Glutamatergic neuron (in vitro differentiated cells): ENCODE measurements around the gene RDX. TPM values are rescaled to one million over a fixed set of nuclear protein-coding genes. Genes with fewer than 3 reads are reported as not detected.

Experiments
- DNase-seq: peaks from one replicate; pipeline ENCODE4 v3.0.0; 2022
- H3K27ac Mint-ChIP-seq: one replicate; pipeline ENCODE4 v1.8.0; 2020; ENCODE audit warnings: mild to moderate bottlenecking, mixed read lengths, inconsistent platforms; ENCODE audit not compliant: unreplicated experiment
- H3K27me3 Mint-ChIP-seq: one replicate; pipeline ENCODE4 v1.8.0; 2020; ENCODE audit warnings: mild to moderate bottlenecking, moderate library complexity, mixed read lengths, inconsistent platforms; ENCODE audit not compliant: unreplicated experiment
- H3K36me3 Mint-ChIP-seq: one replicate; pipeline ENCODE4 v1.8.0; 2020; ENCODE audit warnings: mild to moderate bottlenecking, mixed read lengths, inconsistent platforms; ENCODE audit not compliant: unreplicated experiment
- H3K4me1 Mint-ChIP-seq: one replicate; pipeline ENCODE4 v1.8.0; 2020; ENCODE audit warnings: mild to moderate bottlenecking, low read depth, mixed read lengths, inconsistent platforms; ENCODE audit not compliant: unreplicated experiment
- H3K4me3 Mint-ChIP-seq: one replicate; pipeline ENCODE4 v1.8.0; 2020; ENCODE audit warnings: mild to moderate bottlenecking, mixed read lengths, inconsistent platforms; ENCODE audit not compliant: unreplicated experiment
- H3K9me3 Mint-ChIP-seq: one replicate; pipeline ENCODE4 v1.8.0; 2020; ENCODE audit warnings: mild to moderate bottlenecking, moderate library complexity, mixed read lengths, inconsistent platforms; ENCODE audit not compliant: unreplicated experiment
- long read RNA-seq: library from polyadenylated mRNA; unstranded; transcript quantifications from one replicate; pipeline ENCODE4 v2.0.0, GENCODE V29; 2020; ENCODE audit not compliant: unreplicated experiment
- total RNA-seq: library from RNA; stranded (reverse); fragmentation: NEBNext Ultra II Directional; extraction: Animal tissue kit (Norgen Biotek cat#: 25700); gene quantifications from one replicate; pipeline ENCODE4 v1.2.1, GENCODE V29; 2021; ENCODE audit not compliant: unreplicated experiment
- TF ChIP-seq, protein P1 (sequence below): fragments of 200-600 bp; sonication (generic); IDR thresholded peaks from one replicate; pipeline ENCODE4 v1.5.0; 2021; ENCODE audit not compliant: partially characterized antibody, unreplicated experiment

Gene RDX
- 71.7 TPM for total RNA-seq
- long read RNA-seq, partial matches to known transcripts = 10 of 13 reads
- long read RNA-seq, other reads (novel, unspliced or antisense) = 3 of 13 reads

GRCh38 chr11:110296226-110297075 is at the start of gene RDX:
TSS of gene RDX (minus strand) at chr11:110296614. CDS start at chr11:110279692, 16,922 bp downstream.
- Mint-ChIP-seq H3K9me3 (peaks cover 5% of the 10 kb centered on the region), H3K4me1 (peaks cover 6% of the 10 kb centered on the region), H3K36me3 (no peaks in the 10 kb centered on the region), H3K27ac (peak within 1 kb of the TSS; percentile 77), H3K4me3 (peak within 1 kb of the TSS; percentile 92), H3K27me3 (no peaks in the 10 kb centered on the region)
- peak; percentile 78 for DNase-seq
- TF ChIP-seq, protein P1, sequence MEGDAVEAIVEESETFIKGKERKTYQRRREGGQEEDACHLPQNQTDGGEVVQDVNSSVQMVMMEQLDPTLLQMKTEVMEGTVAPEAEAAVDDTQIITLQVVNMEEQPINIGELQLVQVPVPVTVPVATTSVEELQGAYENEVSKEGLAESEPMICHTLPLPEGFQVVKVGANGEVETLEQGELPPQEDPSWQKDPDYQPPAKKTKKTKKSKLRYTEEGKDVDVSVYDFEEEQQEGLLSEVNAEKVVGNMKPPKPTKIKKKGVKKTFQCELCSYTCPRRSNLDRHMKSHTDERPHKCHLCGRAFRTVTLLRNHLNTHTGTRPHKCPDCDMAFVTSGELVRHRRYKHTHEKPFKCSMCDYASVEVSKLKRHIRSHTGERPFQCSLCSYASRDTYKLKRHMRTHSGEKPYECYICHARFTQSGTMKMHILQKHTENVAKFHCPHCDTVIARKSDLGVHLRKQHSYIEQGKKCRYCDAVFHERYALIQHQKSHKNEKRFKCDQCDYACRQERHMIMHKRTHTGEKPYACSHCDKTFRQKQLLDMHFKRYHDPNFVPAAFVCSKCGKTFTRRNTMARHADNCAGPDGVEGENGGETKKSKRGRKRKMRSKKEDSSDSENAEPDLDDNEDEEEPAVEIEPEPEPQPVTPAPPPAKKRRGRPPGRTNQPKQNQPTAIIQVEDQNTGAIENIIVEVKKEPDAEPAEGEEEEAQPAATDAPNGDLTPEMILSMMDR = no peak

DNA sequence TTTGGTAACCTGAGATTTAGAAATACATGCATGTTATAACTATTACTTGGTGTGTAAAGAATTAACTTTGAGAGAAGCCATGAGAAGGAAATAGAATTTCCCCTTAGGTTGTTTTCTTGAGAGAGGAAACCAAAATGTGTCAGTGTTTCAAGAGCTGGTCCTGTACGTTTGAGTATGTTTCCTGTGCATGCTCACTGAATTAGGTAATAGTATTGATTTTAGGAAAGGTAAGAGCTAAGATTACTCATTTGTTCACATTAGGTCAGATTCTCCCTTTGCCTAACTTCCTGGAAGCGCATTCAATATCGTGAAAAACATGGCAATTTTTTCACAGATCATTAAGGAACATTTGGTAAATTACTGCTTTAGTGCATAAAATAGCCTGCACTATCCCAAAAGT is 49.3 kb upstream of the RDX start:
- no peak overlapping the region for H3K27ac Mint-ChIP-seq
- H3K9me3 Mint-ChIP-seq = no peaks in the 10 kb centered on the region
- DNase-seq = no peak
- H3K27me3 Mint-ChIP-seq = no peaks in the 10 kb centered on the region
- H3K4me1 Mint-ChIP-seq = no peaks in the 10 kb centered on the region
- H3K4me3 Mint-ChIP-seq = no peak overlapping the region
- H3K36me3 Mint-ChIP-seq = no peaks in the 10 kb centered on the region
- TF ChIP-seq, protein P1 = no peak

DNA sequence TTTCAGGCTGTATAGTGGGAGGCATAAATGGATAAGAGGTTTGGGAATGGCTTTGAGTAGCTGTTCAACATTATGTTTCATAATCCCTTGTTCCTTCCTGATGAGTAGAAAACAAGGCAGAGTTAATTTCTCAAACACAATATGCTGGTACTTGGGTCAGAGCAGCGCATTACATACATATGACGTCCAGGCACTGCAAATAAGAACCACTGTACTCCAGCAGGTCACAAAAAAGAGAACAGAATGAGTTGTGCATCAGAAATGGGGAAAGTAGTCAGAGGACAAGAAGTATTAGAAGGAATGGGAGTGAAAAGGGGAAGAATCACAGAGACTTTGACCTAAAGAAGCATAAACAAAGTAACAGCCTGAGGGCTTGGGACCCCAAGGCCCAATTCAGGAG is 44.0 kb upstream of the RDX start:
- TF ChIP-seq, protein P1 = no peak
- H3K27me3 Mint-ChIP-seq = no peaks in the 10 kb centered on the region
- no peak overlapping the region for H3K27ac Mint-ChIP-seq
- H3K36me3 Mint-ChIP-seq = no peaks in the 10 kb centered on the region
- H3K4me3 Mint-ChIP-seq = no peak overlapping the region
- no peak for DNase-seq
- no peaks in the 10 kb centered on the region for H3K4me1 Mint-ChIP-seq
- no peaks in the 10 kb centered on the region for H3K9me3 Mint-ChIP-seq

DNA sequence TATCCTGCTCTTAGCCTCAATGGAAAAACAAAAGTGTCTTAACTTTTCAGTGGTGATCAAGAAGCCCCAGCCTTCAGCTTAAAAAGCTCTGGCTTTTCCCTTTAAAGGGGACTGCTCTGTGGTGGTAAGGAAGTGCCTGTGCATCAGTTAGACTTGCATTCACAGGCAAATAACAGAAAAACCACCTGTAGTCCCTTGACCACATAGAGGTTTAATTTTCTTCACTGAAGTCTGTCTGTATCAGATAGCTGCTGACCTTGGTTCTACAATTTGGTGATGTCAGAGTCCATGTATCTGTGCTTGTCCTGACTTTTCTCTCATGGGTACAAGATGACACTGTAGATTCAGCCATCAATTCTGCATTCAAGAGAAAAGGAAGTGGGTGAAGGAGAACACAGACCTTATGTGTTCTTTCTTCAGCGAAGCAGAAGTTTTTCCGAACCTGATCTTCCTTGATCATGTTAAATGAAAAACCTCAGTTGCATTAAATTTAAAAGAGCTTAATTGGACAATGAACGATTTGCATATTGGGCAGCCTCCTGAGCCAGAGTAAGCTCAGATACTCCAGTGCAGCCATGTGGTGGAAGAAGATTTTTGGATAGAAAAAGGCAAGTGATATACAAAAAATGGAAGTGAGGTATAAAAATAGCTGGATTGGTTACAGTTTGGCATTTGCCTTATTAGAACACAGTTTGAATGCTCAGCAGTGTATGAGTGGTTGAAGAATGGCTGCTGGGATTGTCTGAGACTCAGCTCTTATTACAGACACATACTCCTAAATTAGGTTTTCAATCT is 43.2 kb upstream of the RDX start:
- DNase-seq = no peak
- TF ChIP-seq, protein P1 = no peak
- Mint-ChIP-seq H3K27ac (no peak overlapping the region), H3K36me3 (no peaks in the 10 kb centered on the region), H3K4me1 (no peaks in the 10 kb centered on the region), H3K4me3 (no peak overlapping the region), H3K27me3 (no peaks in the 10 kb centered on the region), H3K9me3 (no peaks in the 10 kb centered on the region)
